Kidney (tissue), 14 donors: ENCODE results near the gene HEG1. TPM values are rescaled to one million over a fixed set of nuclear protein-coding genes. Genes with fewer than 3 reads are reported as not detected.

Source experiments
- DNase-seq, 5 donors: peaks; one replicate each; pipeline ENCODE4 v3.0.0-alpha.2; 2013 to 2020
- FAIRE-seq: peaks from 2 replicates; lab custom pipeline; 2012; peaks lifted over from hg19 to GRCh38; lab: Jason Lieb, UNC
- H3K27ac ChIP-seq, 2 donors: one replicate each; pipeline ENCODE4 v1.7.0; 2013; ENCODE audit warnings: low read depth in 2 of 2, low read length in 2 of 2, inconsistent platforms in 1 of 2
- H3K27me3 ChIP-seq: one replicate; pipeline ENCODE4 v1.7.1; 2013; ENCODE audit warnings: low read length, inconsistent platforms; ENCODE audit not compliant: control insufficient read depth, insufficient read depth
- H3K36me3 ChIP-seq, 3 donors: one replicate each; pipeline versions ENCODE4 v1.7.0 to v1.7.1; 2013; ENCODE audit warnings: low read length in 3 of 3, control low read depth in 1 of 3, inconsistent platforms in 1 of 3; ENCODE audit not compliant: insufficient read depth in 3 of 3, control insufficient read depth in 2 of 3
- H3K4me1 ChIP-seq, 3 donors: one replicate each; pipeline versions ENCODE4 v1.7.0 to v1.7.1; 2013; ENCODE audit warnings: low read length in 3 of 3, inconsistent platforms in 1 of 3, low read depth in 1 of 3; ENCODE audit not compliant: control insufficient read depth in 2 of 3, insufficient read depth in 2 of 3
- H3K4me3 ChIP-seq, 3 donors: one replicate each; pipeline versions ENCODE4 v1.7.0 to v1.8.1; 2013; ENCODE audit warnings: low read length in 3 of 3, control low read depth in 1 of 3, inconsistent platforms in 1 of 3
- H3K9ac ChIP-seq, 3 donors: one replicate each; pipeline versions ENCODE4 v1.7.0 to v1.7.1; 2013; ENCODE audit warnings: low read length in 3 of 3, control low read depth in 1 of 3, inconsistent platforms in 1 of 3
- H3K9me3 ChIP-seq, 3 donors: one replicate each; pipeline versions ENCODE4 v1.7.0 to v1.7.1; 2013; ENCODE audit warnings: low read length in 3 of 3, control low read depth in 1 of 3, inconsistent platforms in 1 of 3; ENCODE audit not compliant: control insufficient read depth in 2 of 3, insufficient read depth in 1 of 3
- intact Hi-C: fragments of 100-400 bp; cut with DNase I; formaldehyde crosslinking; loops from one replicate; pipeline ENCODE4 v1.11.1; 2022
- polyA plus RNA-seq: library from polyadenylated mRNA; stranded (reverse); fragments of 350-450 nt; fragmentation: Illumina TruSeq; extraction: RNeasy Lipid Tissue Mini Kit (QIAGEN cat#74804); gene quantifications from one replicate; pipeline ENCODE4 v1.2.3, GENCODE V29; 2014; ENCODE audit warnings: low read depth, low replicate concordance; ENCODE audit not compliant: insufficient read depth
- total RNA-seq: library from RNA; stranded (reverse); fragmentation: NEBNext Ultra II Directional; extraction: Animal tissue kit (Norgen Biotek cat#: 25700); gene quantifications from one replicate; pipeline ENCODE4 v1.2.1, GENCODE V29; 2021
- TF ChIP-seq, protein P1 (sequence below): IDR thresholded peaks from 3 replicates; pipeline ENCODE4 v1.5.1; 2012; ENCODE audit warnings: mild to moderate bottlenecking, moderate library complexity, borderline replicate concordance; ENCODE audit not compliant: insufficient read depth; ENCODE audit errors: extremely low read depth
- donor health status: control.
- donor health status: control.
- donor health status: control.
- donor health status: control.
- donor health status: control.
- donor health status: DM: yes; HTN: yes; CAD: no.
- donor health status: Normal renal cell carcinoma (clear cell type).

The HEG1 gene
- total and polyA plus RNA-seq, 2 donors from 2014 or later, result 10.3 to 96.3 TPM

DNA sequence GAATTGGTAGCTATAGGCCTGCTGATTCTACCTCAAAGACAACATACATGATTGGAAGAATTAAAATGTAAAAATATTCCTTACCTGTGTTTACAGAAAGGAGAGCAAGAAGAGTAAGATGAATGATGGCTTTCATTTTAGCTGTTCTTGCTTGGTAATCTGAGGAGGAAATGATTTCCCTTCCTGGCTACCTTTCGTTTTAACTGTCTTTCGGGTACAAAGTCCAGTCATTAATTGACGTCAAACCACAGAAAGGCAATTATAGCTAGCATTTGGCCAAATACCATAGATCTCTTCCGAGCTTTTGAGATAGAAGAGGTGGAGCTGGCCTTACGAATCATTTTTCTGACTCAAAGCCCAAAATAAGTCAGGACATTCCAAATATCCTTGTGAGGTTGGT is 121.2 kb downstream of the HEG1 start, which contains the start of gene MUC13:
MUC13 (minus strand) TSS at position 175 of the 400 bp plus-strand sequence; CDS start at position 136, 39 bp downstream.
- Histone ChIP-seq H3K4me3 (no peak within 1 kb of the TSS), H3K4me1 (no peaks in the 10 kb centered on the region), H3K9ac (no peak within 1 kb of the TSS), H3K36me3 (no peaks in the 10 kb centered on the region), H3K27ac (peak within 1 kb of the TSS in 1 of 2 donors; percentile 1), H3K9me3 (no peaks in the 10 kb centered on the region), H3K27me3 (no peaks in the 10 kb centered on the region)
- no peak for DNase-seq
- no peak for FAIRE-seq
- TF ChIP-seq, protein P1, sequence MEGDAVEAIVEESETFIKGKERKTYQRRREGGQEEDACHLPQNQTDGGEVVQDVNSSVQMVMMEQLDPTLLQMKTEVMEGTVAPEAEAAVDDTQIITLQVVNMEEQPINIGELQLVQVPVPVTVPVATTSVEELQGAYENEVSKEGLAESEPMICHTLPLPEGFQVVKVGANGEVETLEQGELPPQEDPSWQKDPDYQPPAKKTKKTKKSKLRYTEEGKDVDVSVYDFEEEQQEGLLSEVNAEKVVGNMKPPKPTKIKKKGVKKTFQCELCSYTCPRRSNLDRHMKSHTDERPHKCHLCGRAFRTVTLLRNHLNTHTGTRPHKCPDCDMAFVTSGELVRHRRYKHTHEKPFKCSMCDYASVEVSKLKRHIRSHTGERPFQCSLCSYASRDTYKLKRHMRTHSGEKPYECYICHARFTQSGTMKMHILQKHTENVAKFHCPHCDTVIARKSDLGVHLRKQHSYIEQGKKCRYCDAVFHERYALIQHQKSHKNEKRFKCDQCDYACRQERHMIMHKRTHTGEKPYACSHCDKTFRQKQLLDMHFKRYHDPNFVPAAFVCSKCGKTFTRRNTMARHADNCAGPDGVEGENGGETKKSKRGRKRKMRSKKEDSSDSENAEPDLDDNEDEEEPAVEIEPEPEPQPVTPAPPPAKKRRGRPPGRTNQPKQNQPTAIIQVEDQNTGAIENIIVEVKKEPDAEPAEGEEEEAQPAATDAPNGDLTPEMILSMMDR, result no peak
- intact Hi-C loops, result no loop called here

DNA sequence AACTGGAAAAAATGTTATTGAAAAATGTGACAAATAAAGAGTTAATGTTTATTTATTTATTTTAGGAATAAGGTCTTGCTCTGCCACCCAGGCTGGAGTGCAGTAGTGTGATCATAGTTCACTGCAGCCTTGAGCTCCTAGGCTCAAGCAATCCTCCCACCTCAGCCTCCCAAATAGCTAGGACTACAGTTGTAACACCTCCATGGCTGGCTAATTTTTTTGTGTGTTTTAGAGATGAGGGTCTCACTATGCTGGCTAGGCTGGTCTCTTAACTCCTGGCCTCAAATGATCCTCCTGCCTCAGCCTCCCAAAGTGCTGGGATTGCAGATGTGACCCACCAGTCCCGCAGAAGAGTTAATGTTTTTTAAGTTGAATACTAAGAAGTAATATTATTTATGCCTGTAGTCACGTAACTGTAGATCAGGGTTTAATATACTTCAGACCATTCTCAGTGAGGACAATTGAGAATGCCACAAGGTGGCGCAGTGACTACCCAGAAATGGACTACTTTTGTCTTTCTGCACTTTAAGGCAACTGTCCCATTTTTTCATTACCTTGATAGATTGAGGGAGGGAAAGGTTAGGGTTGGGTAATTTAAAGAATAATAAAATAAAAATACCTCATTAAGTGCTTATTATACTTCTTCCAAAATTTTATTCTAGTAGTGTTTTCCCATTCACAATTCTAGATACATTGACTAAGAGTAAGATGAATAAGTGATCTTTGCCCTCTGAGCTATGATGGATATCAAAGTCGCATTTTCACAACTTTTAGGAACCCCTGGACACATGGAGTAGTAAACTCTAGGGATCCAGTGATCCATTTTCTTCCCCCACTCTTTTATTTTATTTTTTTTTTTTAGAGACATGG is 127.2 kb downstream of the HEG1 start:
- DNase-seq (peak in 4 of 5 donors; percentile 50 to 80 (median 64)), FAIRE-seq (peak; percentile 83)
- Histone ChIP-seq H3K9me3 (no peaks in the 10 kb centered on the region), H3K27me3 (no peaks in the 10 kb centered on the region), H3K9ac (no peak overlapping the region), H3K27ac (no peak overlapping the region), H3K4me3 (no peak overlapping the region), H3K36me3 (no peaks in the 10 kb centered on the region), H3K4me1 (no peaks in the 10 kb centered on the region)
- TF ChIP-seq, protein P1, result peak; percentile 79
- intact Hi-C loops, result no loop called here

DNA sequence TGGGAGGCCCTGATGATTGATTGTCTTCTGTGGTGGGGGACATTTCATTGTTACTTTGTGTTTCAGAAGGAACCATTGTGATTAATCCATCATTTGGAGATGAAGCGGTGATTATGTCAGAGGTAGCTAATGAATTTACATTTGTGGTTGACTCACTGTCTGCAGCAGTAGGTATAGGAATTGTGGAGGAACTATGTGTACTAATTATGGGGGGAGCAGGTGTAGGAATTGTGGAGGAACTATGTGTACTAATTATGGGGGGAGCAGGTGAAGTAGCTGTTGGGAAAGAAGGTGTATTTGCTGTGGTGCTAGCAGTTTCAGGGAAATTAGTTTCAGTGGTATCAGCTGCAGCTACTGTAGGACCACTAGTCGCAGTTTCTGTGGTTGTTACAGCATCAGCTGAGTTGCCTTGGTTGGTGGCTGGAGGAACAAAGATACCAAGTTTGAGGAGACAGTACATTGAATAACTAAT is 128.2 kb downstream of the HEG1 start:
- Histone ChIP-seq H3K4me1 (no peaks in the 10 kb centered on the region), H3K27me3 (no peaks in the 10 kb centered on the region), H3K36me3 (no peaks in the 10 kb centered on the region), H3K9me3 (no peaks in the 10 kb centered on the region), H3K9ac (no peak overlapping the region), H3K4me3 (no peak overlapping the region), H3K27ac (no peak overlapping the region)
- FAIRE-seq, result no peak
- TF ChIP-seq, protein P1, result no peak
- no peak for DNase-seq
- intact Hi-C loops, result no loop called here
